ENCODE data around the gene WNT3. TPM values are rescaled to one million over a fixed set of nuclear protein-coding genes. Genes with fewer than 3 reads are reported as not detected.

The WNT3 gene
- total RNA-seq, 2 donors from 2014 or later: 0.20 to 0.29 TPM

- Mint-ChIP-seq H3K36me3 (peaks cover 17% of the 10 kb centered on the region), H3K4me1 (ENCODE audit: low read depth in 2 of 2) (peaks cover 0 to 21% of the 10 kb centered on the region in 2 donors), H3K27ac (peak overlapping the region in 1 of 2 donors; percentile 66), H3K4me3 (no peak overlapping the region), H3K9me3 (no peaks in the 10 kb centered on the region), H3K27me3 (no peaks in the 10 kb centered on the region)
- no peak for DNase-seq (ENCODE audit: low spot score)
- no peak for ATAC-seq
Observed at GRCh38 chr17:46756081-46756735, 62.3 kb downstream of the WNT3 start.

GRCh38 chr17:46753776-46754175 lies 64.7 kb downstream of the WNT3 start:
- ATAC-seq (no peak), DNase-seq (ENCODE audit: low spot score) (no peak)
- H3K4me3 Mint-ChIP-seq: no peak overlapping the region
- peaks cover 0 to 21% of the 10 kb centered on the region in 2 donors for H3K4me1 Mint-ChIP-seq (ENCODE audit: low read depth in 2 of 2)
- H3K9me3 Mint-ChIP-seq: no peaks in the 10 kb centered on the region
- H3K27me3 Mint-ChIP-seq: no peaks in the 10 kb centered on the region
- H3K27ac Mint-ChIP-seq: no peak overlapping the region
- peaks cover 17% of the 10 kb centered on the region for H3K36me3 Mint-ChIP-seq

DNA sequence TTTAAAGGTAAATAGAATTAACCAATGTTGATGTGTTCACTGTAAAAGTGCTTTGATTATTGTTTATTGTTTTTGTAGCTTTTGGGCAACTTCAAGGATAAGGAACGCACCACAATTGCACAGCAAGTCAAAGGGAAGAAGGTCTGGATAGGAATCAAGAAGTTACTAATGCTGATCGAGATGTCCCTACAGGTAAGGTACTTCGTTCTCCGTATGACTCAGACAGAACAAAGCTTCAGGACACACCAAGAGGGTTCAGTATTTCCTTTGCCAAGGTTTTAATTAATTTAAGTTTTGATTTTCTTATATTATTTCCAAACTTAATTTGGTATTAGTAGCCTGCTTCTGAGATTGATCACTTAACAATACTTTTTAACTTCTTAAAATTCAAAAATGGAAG lies 67.1 kb downstream of the WNT3 start:
- Mint-ChIP-seq H3K27me3 (no peaks in the 10 kb centered on the region), H3K27ac (no peak overlapping the region), H3K4me3 (no peak overlapping the region), H3K4me1 (ENCODE audit: low read depth in 2 of 2) (peaks cover 0 to 14% of the 10 kb centered on the region in 2 donors), H3K36me3 (peaks cover 17% of the 10 kb centered on the region), H3K9me3 (no peaks in the 10 kb centered on the region)
- ATAC-seq (no peak), DNase-seq (ENCODE audit: low spot score) (no peak)

DNA sequence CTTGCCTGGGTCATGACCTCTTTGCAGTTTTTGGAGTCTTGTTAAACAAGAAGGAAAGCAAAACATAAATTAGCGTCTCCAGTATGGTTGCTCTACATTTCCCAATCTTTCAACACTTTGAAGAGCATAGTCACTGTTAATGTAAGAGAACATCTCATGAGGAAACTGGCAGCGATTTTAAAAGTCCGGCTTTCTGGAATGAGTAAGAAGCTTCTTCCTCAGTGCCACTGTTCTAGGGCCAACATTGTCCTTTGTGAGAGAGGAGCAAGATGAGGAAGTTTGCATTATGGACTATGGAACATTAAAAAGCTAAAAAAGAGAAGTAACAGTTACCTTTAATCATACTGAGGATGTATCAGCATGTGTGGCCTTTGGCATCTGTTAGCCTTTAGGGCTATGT lies 73.1 kb downstream of the WNT3 start:
- Mint-ChIP-seq H3K4me1 (ENCODE audit: low read depth in 2 of 2) (peaks cover 0 to 3% of the 10 kb centered on the region in 2 donors), H3K9me3 (no peaks in the 10 kb centered on the region), H3K4me3 (no peak overlapping the region), H3K27ac (no peak overlapping the region), H3K27me3 (no peaks in the 10 kb centered on the region), H3K36me3 (no peaks in the 10 kb centered on the region)
- ATAC-seq (no peak), DNase-seq (ENCODE audit: low spot score) (no peak)

DNA sequence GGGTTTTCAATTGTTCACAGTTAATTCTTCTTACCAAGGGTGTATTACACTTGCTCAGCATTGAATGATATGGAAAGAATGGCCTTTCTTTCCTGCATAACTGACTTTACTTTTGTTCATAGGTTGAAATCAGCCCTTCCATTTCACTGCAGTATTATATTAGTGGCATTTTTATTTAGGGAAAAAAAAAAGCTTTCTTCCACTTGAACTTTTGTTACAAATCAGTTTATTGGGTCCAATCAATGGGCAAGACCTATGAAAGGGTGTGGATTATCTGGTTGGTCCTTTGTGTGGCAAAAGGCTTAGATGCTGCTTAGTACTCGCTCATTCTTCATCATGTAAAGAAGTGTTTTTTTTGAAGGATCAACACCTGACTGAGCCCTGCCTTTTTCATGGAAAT lies 74.1 kb downstream of the WNT3 start:
- Mint-ChIP-seq H3K9me3 (no peaks in the 10 kb centered on the region), H3K4me3 (no peak overlapping the region), H3K27ac (no peak overlapping the region), H3K36me3 (no peaks in the 10 kb centered on the region), H3K27me3 (no peaks in the 10 kb centered on the region), H3K4me1 (ENCODE audit: low read depth in 2 of 2) (peaks cover 0 to 3% of the 10 kb centered on the region in 2 donors)
- DNase-seq (ENCODE audit: low spot score) (no peak), ATAC-seq (no peak)

DNA sequence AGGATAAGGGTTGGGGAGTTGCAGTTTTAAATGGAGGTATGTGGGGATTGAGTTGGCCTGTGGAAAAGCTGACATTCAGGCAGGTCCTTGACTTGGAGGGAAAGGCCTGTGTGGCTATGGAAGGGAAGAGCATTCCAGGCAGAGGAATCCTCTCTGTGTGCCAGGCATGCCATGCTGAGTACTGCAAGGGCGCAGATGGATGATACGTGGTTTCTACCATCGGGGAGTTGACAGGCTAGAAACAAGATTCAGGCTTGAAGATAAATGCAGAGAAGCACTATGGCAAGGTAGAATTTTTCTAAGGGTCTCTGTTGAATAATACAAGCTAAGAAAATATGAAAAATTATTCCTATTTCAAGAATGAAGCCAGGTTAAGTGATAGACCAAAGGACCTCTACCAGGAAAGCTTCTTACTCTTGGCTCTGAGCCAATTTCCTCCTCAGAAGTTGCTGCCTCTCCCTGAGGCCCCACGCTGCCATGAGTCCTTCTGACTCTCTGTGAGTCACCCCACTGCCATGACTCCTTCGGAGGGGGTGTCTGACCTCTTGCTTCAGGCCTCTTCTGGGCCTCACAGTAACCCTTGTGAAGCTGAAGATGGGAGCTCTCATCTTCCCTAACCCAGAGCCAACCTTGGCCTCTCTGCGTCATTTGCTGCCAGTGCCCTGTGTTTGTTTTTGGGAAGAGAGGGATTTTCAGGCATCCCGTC lies 75.8 kb downstream of the WNT3 start:
- H3K27me3 Mint-ChIP-seq: no peaks in the 10 kb centered on the region
- no peak for ATAC-seq
- H3K27ac Mint-ChIP-seq: no peak overlapping the region
- no peaks in the 10 kb centered on the region for H3K9me3 Mint-ChIP-seq
- no peaks in the 10 kb centered on the region for H3K36me3 Mint-ChIP-seq
- no peak for DNase-seq (ENCODE audit: low spot score)
- peaks cover 0 to 3% of the 10 kb centered on the region in 2 donors for H3K4me1 Mint-ChIP-seq (ENCODE audit: low read depth in 2 of 2)
- no peak overlapping the region for H3K4me3 Mint-ChIP-seq

GRCh38 chr17:46741122-46741730 lies 77.3 kb downstream of the WNT3 start:
- ATAC-seq: no peak
- H3K27me3 Mint-ChIP-seq: no peaks in the 10 kb centered on the region
- no peak overlapping the region for H3K4me3 Mint-ChIP-seq
- no peaks in the 10 kb centered on the region for H3K9me3 Mint-ChIP-seq
- H3K36me3 Mint-ChIP-seq: no peaks in the 10 kb centered on the region
- no peak overlapping the region for H3K27ac Mint-ChIP-seq
- peaks cover 0 to 3% of the 10 kb centered on the region in 2 donors for H3K4me1 Mint-ChIP-seq (ENCODE audit: low read depth in 2 of 2)
- DNase-seq (ENCODE audit: low spot score): no peak

GRCh38 chr17:46739982-46740381 lies 78.5 kb downstream of the WNT3 start:
- H3K4me1 Mint-ChIP-seq (ENCODE audit: low read depth in 2 of 2): peaks cover 0 to 3% of the 10 kb centered on the region in 2 donors
- ATAC-seq (no peak), DNase-seq (ENCODE audit: low spot score) (no peak)
- no peaks in the 10 kb centered on the region for H3K9me3 Mint-ChIP-seq
- H3K27me3 Mint-ChIP-seq: no peaks in the 10 kb centered on the region
- H3K36me3 Mint-ChIP-seq: no peaks in the 10 kb centered on the region
- no peak overlapping the region for H3K27ac Mint-ChIP-seq
- H3K4me3 Mint-ChIP-seq: no peak overlapping the region

GRCh38 chr17:46738544-46738943 lies 79.9 kb downstream of the WNT3 start:
- no peak for ATAC-seq
- Mint-ChIP-seq H3K4me3 (no peak overlapping the region), H3K4me1 (ENCODE audit: low read depth in 2 of 2) (peaks cover 0 to 3% of the 10 kb centered on the region in 2 donors), H3K9me3 (no peaks in the 10 kb centered on the region), H3K27ac (no peak overlapping the region), H3K36me3 (no peaks in the 10 kb centered on the region), H3K27me3 (no peaks in the 10 kb centered on the region)
- no peak for DNase-seq (ENCODE audit: low spot score)

DNA sequence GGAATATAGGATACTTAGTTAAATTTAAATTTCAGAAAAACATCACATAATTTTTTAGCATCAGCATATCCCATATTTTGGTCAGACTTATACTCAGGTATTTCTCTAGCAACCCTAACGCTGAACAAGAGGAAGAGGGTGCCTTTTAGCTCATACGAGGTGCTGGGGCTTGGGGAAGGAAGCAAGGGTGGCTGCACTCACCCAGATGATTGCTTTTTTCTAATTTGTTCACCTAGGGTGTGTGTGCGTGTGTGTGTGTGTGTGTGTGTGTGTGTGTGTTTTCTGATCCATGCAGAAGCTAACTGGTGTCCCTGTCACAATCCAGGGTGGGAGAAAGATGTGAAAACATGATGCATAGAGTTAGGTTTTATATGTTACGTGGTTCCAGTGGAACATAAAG lies 81.2 kb downstream of the WNT3 start:
- peaks cover 0 to under 1% of the 10 kb centered on the region in 2 donors for H3K4me1 Mint-ChIP-seq (ENCODE audit: low read depth in 2 of 2)
- H3K4me3 Mint-ChIP-seq: no peak overlapping the region
- H3K27me3 Mint-ChIP-seq: no peaks in the 10 kb centered on the region
- H3K36me3 Mint-ChIP-seq: no peaks in the 10 kb centered on the region
- no peak for DNase-seq (ENCODE audit: low spot score)
- ATAC-seq: no peak
- H3K27ac Mint-ChIP-seq: no peak overlapping the region
- no peaks in the 10 kb centered on the region for H3K9me3 Mint-ChIP-seq

DNA sequence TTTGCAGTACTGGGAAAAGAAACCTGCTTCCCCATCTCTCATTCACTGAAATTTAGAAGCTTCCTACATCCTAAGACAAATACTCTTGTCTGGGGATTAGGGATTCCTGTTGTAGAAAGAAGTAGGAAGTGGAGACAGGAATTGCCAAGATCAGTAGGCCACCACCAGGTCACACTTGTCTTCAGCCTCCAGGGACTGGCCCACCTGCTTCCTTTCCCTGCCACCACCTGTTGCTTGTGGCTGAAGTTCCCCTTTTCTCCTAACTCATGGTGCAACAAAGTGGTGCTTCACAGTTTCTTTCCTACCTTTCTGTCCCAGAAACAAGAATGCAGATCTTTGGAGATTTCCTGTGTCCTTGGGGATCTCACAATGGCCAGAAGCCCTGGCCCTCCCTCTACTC lies 82.4 kb downstream of the WNT3 start:
- ATAC-seq: no peak
- Mint-ChIP-seq H3K4me1 (ENCODE audit: low read depth in 2 of 2) (no peaks in the 10 kb centered on the region), H3K9me3 (no peaks in the 10 kb centered on the region), H3K27ac (no peak overlapping the region), H3K36me3 (no peaks in the 10 kb centered on the region), H3K27me3 (no peaks in the 10 kb centered on the region), H3K4me3 (no peak overlapping the region)
- no peak for DNase-seq (ENCODE audit: low spot score)

DNA sequence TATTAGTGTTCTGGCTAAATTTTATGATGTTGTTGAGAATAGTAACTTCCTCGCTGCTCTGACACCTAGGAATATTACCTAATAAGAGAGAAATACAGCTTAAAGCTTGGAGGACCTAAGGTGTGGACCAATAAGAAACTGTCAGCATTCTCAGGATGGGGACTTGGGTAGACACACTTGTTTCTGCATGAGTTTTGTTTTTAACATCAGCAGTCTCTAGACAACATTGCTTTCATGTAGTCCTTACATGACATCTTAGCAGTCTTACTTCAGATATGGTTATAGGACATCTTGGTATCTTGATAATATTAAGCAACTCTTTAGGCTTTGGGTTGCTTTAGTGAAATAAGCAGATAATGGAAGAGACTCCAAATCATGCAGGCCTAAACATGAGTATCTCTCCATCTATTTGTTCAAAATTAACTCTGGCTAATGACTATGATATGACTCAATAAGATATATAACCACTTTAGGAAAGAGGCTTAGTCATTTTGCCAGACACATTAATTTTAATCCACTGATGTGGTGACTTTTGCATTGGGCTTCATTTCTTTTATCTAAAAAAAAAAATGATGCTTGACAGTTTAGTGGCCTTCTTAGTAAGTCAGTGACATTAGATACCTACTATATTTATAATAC lies 84.5 kb downstream of the WNT3 start:
- H3K4me3 Mint-ChIP-seq: no peak overlapping the region
- H3K27me3 Mint-ChIP-seq: no peaks in the 10 kb centered on the region
- no peaks in the 10 kb centered on the region for H3K4me1 Mint-ChIP-seq (ENCODE audit: low read depth in 2 of 2)
- ATAC-seq (no peak), DNase-seq (ENCODE audit: low spot score) (no peak)
- peaks cover 5% of the 10 kb centered on the region for H3K36me3 Mint-ChIP-seq
- no peak overlapping the region for H3K27ac Mint-ChIP-seq
- no peaks in the 10 kb centered on the region for H3K9me3 Mint-ChIP-seq

- Mint-ChIP-seq H3K4me1 (ENCODE audit: low read depth in 2 of 2) (no peaks in the 10 kb centered on the region), H3K36me3 (peaks cover 5% of the 10 kb centered on the region), H3K27me3 (no peaks in the 10 kb centered on the region), H3K27ac (no peak overlapping the region), H3K9me3 (no peaks in the 10 kb centered on the region), H3K4me3 (no peak overlapping the region)
- DNase-seq (ENCODE audit: low spot score) (no peak), ATAC-seq (no peak)
Observed at GRCh38 chr17:46732754-46733398, 85.6 kb downstream of the WNT3 start.

All from natural killer cell treated with Interleukin-12 subunit alpha and Interleukin-12 subunit beta and Interleukin-15 and Interleukin-18, amount 100 ng/mL, for 72 hours (primary cell).